Measurements from ENCODE around the gene DAGLA. TPM values are rescaled to one million over a fixed set of nuclear protein-coding genes. Genes with fewer than 3 reads are reported as not detected.

Gene DAGLA
- total RNA-seq, 1 donor from 2014 or later, result 6.0 TPM

DNA sequence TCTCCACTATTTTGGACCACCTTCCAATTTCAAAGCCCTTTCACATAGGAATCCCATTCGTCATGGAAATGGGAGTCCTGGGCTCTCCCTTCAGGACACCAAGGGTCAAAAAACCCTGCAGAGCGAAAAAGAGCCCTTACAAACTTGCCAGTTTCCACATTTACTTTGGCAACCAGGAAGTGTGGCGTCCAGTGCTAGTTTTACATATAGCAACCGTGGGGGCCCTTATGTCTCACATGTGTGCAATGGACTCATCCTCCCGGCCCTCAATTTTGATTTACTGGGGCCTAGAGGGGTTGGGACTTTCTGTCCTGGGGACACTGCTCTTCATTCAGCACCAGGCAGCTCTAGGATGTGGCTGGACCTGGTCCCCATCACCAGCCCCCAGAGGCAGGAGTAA is 33.7 kb downstream of the DAGLA start:
- TF ChIP-seq, protein P1, sequence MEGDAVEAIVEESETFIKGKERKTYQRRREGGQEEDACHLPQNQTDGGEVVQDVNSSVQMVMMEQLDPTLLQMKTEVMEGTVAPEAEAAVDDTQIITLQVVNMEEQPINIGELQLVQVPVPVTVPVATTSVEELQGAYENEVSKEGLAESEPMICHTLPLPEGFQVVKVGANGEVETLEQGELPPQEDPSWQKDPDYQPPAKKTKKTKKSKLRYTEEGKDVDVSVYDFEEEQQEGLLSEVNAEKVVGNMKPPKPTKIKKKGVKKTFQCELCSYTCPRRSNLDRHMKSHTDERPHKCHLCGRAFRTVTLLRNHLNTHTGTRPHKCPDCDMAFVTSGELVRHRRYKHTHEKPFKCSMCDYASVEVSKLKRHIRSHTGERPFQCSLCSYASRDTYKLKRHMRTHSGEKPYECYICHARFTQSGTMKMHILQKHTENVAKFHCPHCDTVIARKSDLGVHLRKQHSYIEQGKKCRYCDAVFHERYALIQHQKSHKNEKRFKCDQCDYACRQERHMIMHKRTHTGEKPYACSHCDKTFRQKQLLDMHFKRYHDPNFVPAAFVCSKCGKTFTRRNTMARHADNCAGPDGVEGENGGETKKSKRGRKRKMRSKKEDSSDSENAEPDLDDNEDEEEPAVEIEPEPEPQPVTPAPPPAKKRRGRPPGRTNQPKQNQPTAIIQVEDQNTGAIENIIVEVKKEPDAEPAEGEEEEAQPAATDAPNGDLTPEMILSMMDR (IDR thresholded peaks at IDR 0.05), result no peak
- no peaks in the 10 kb centered on the region for H3K9me3 ChIP-seq
- DNase-seq, result no peak
- intact Hi-C loops (cut with DNase I), result no loop called here
- H3K4me1 ChIP-seq, result peaks cover 5% of the 10 kb centered on the region
- no peaks in the 10 kb centered on the region for H3K27me3 ChIP-seq
- no peak overlapping the region for H3K27ac ChIP-seq
- ATAC-seq, result no peak
- H3K36me3 ChIP-seq, result no peaks in the 10 kb centered on the region
- no peak overlapping the region for H3K4me3 ChIP-seq

DNA sequence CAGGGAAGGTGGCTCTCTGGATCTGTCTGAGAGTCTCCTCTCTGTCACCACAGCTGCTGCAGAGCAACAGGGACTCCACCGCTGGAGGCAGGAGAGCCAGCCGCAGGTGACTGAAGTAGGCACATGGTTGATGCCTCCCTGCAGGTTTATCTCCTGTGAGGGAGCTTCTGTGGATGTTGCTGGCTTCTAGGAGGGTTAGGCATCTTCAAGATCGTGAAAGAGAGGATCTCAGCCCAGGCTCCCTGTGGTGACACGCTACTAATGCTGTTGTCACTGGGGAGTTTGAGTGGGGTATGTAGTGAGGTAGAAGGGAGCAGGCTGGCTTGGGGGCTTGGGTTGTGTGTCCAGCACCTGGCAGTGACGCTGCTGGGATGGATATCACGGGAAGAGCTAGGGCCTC is 34.1 kb downstream of the DAGLA start:
- intact Hi-C loops (cut with DNase I), result no loop called here
- DNase-seq (no peak), ATAC-seq (no peak)
- no peaks in the 10 kb centered on the region for H3K27me3 ChIP-seq
- no peaks in the 10 kb centered on the region for H3K9me3 ChIP-seq
- TF ChIP-seq, protein P1 (IDR thresholded peaks at IDR 0.05), result no peak
- no peak overlapping the region for H3K4me3 ChIP-seq
- peaks cover 5% of the 10 kb centered on the region for H3K4me1 ChIP-seq
- H3K36me3 ChIP-seq, result no peaks in the 10 kb centered on the region
- H3K27ac ChIP-seq, result no peak overlapping the region

DNA sequence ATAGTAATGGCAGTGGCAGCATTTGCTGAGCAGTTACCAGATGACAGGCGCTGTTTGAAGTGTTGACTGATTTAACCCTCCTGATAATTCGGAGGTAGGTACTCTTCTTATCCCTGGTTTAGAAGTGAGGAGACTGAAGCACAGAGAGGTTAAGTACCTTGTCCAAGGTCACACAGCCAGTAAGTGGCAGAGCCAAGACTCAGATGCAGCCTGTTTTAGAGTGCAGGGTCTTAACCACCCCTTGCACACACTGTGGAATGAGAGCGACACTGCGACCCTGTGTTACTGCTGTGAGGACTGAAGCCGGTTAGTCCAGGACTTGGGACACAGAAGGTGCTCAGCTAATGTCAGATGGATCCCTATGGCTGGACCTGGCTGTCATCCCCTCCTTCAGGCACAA is 34.7 kb downstream of the DAGLA start:
- DNase-seq (no peak), ATAC-seq (no peak)
- H3K27ac ChIP-seq, result no peak overlapping the region
- intact Hi-C loops (cut with DNase I), result no loop called here
- H3K9me3 ChIP-seq, result no peaks in the 10 kb centered on the region
- H3K4me1 ChIP-seq, result peaks cover 5% of the 10 kb centered on the region
- TF ChIP-seq, protein P1 (IDR thresholded peaks at IDR 0.05), result no peak
- H3K36me3 ChIP-seq, result no peaks in the 10 kb centered on the region
- no peak overlapping the region for H3K4me3 ChIP-seq
- no peaks in the 10 kb centered on the region for H3K27me3 ChIP-seq

DNA sequence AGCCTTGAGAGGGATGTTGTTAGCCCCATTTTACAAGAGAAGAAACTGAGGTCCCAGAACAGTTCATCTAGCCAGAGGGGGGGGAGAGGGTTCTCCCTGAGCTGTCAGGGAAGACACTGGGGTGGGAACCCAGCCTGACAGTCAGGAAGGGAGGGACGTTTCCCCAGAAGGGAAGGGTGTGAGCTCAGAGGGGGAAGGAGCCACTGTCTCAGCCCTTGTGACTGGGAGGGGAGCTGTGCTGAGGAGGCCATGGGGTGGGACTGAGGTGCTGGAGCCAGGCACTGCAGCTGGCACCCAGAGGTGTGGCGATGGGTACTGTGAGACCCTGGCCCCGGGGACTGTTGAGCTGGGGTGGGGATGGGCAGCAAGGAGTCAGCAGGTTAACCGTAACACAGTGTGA is 35.7 kb downstream of the DAGLA start:
- H3K27ac ChIP-seq, result no peak overlapping the region
- peaks cover 5% of the 10 kb centered on the region for H3K4me1 ChIP-seq
- intact Hi-C loops (cut with DNase I), result no loop called here
- no peak for DNase-seq
- H3K36me3 ChIP-seq, result no peaks in the 10 kb centered on the region
- ATAC-seq, result peak; percentile 63
- H3K4me3 ChIP-seq, result no peak overlapping the region
- TF ChIP-seq, protein P1 (IDR thresholded peaks at IDR 0.05), result no peak
- H3K9me3 ChIP-seq, result no peaks in the 10 kb centered on the region
- no peaks in the 10 kb centered on the region for H3K27me3 ChIP-seq

DNA sequence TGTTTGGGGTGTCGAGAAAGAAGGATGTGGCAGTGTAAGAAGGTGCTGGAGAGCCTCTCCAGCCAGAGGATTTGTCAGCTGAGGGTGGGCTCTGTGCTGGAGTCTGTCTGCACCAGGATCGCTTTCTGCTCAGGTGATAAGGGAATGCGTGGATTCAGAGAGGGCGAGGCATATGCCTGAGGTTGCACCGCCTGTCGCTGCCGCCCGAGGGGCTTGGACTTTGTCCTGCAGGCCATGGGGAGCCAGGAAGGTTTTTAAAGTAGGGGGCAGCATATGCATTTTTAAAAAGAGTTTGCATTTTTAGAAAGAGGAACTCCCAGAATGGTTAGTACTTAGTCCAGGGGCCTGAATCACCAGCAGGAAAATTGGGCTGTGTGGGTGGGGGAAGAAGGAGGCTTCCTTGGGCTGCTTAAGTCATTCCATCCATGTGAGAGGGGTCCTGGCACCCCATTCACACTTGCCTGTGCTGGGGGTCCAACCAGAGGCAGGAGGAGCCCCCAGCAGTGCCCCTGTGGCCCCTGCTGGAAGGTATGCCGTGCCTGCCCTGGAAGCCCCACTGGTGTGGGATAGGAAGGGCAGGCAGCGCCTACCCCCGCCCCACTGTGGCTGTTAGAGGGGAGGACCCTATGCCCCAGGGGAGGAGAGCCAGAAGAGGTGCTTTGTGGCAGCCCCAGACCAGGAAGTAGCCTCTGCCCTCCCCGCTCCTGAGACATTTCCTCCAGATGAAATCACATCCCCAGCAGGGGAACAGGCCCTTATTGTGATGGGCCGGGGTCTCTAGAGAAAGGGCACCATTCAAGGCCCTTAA is 36.5 kb downstream of the DAGLA start:
- DNase-seq (no peak), ATAC-seq (peak; percentile 10)
- no peaks in the 10 kb centered on the region for H3K36me3 ChIP-seq
- intact Hi-C loops (cut with DNase I), result no loop called here
- no peak overlapping the region for H3K4me3 ChIP-seq
- H3K4me1 ChIP-seq, result peaks cover 5% of the 10 kb centered on the region
- TF ChIP-seq, protein P1 (IDR thresholded peaks at IDR 0.05), result no peak
- H3K27ac ChIP-seq, result no peak overlapping the region
- H3K27me3 ChIP-seq, result no peaks in the 10 kb centered on the region
- H3K9me3 ChIP-seq, result no peaks in the 10 kb centered on the region

Data from upper lobe of right lung (tissue), 1 donor.